ENCODE measurements around the gene TET3. TPM values are rescaled to one million over a fixed set of nuclear protein-coding genes. Genes with fewer than 3 reads are reported as not detected.

Gene TET3
- total RNA-seq, 1 donor from 2014 or later, result 32.8 TPM

DNA sequence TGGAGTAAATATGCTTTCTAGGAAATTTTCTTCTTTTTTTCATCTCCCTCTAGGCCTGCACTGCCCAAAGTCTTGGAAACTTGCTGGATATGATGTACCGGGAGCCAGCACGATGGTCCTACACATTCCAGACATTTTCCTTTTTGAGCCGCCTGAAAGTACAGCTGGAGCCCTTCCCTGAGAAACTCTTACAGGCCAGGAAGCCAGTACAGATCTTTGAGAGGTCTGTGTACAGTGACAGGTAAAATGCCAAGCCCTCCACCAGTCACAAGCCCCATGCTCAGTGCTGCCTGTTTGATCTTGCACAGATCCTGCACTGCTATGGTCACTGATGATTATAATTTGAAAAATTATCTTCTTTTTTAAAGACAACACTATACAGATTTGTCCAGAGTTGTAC, 38.0 kb upstream of the TET3 start:
- Histone ChIP-seq H3K36me3 (ENCODE audit: insufficient read depth, low read length) (peaks cover 21% of the 10 kb centered on the region), H3K4me2 (ENCODE audit: low read length) (no peak overlapping the region), H3K79me2 (ENCODE audit: insufficient read depth, low read length) (peaks cover 32% of the 10 kb centered on the region), H3K4me1 (ENCODE audit: insufficient read depth, low read length) (no peaks in the 10 kb centered on the region), H4K20me1 (ENCODE audit: insufficient read depth, low read length) (peaks cover 88% of the 10 kb centered on the region), H3K27ac (ENCODE audit: low read depth, low read length) (no peak overlapping the region), H3K9me3 (ENCODE audit: insufficient read depth, low read depth, low read length) (no peaks in the 10 kb centered on the region), H3K27me3 (ENCODE audit: insufficient read depth, low read length) (no peaks in the 10 kb centered on the region), H3K4me3 (ENCODE audit: insufficient read depth, low read depth, low read length) (no peak overlapping the region), H2AFZ (ENCODE audit: low read depth, low read length) (no peak overlapping the region), H3K9ac (ENCODE audit: low read length) (no peak overlapping the region)
- Mint-ChIP-seq H3K4me1 (ENCODE audit: low read depth, unreplicated experiment) (peaks cover 12% of the 10 kb centered on the region), H3K9me3 (ENCODE audit: unreplicated experiment) (no peaks in the 10 kb centered on the region), H3K27me3 (ENCODE audit: low read depth, unreplicated experiment) (no peaks in the 10 kb centered on the region), H3K36me3 (ENCODE audit: low read depth, unreplicated experiment) (peaks cover 26% of the 10 kb centered on the region), H3K4me3 (ENCODE audit: unreplicated experiment) (no peak overlapping the region), H3K27ac (ENCODE audit: unreplicated experiment) (peak overlapping the region; percentile 79)
- no peak for TF ChIP-seq EZH2 (IDR thresholded peaks at IDR 0.05; ENCODE audit: insufficient read depth, low read length)
- TF ChIP-seq, protein P1, sequence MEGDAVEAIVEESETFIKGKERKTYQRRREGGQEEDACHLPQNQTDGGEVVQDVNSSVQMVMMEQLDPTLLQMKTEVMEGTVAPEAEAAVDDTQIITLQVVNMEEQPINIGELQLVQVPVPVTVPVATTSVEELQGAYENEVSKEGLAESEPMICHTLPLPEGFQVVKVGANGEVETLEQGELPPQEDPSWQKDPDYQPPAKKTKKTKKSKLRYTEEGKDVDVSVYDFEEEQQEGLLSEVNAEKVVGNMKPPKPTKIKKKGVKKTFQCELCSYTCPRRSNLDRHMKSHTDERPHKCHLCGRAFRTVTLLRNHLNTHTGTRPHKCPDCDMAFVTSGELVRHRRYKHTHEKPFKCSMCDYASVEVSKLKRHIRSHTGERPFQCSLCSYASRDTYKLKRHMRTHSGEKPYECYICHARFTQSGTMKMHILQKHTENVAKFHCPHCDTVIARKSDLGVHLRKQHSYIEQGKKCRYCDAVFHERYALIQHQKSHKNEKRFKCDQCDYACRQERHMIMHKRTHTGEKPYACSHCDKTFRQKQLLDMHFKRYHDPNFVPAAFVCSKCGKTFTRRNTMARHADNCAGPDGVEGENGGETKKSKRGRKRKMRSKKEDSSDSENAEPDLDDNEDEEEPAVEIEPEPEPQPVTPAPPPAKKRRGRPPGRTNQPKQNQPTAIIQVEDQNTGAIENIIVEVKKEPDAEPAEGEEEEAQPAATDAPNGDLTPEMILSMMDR (IDR thresholded peaks at IDR 0.05; ENCODE audit: insufficient read depth, low read depth, low read length), result no peak
- FAIRE-seq (no peak), DNase-seq (ENCODE audit: low read depth) (no peak)

DNA sequence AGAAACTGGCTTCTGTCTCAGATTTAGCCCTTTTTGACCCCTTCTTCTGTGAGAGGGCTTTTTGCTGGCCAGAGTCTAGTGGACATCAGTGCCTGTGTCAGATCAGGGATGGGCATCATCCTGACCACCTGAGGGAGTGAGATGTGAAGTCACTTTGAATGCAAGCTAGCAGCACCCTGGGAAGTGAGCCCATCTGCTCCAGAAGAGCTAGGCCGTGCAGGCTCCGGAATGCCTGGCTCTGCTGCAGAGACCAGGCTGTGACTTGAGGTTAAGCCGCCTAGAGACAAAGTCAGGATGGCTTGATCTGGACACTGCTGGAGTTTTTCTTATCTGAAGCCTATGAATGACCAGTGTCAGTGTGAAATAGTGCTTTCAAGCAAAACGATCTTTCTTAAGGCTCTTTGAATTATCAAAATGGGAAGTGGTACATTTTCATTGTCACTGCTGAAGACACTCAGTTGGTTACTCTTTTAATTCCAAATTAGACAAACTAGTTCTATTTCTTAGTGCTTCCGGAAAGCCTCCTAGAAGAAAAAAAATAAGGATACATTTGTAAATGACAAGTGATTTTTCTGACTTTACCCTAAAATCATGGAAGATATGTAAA, 37.2 kb upstream of the TET3 start:
- DNase-seq (ENCODE audit: low read depth), result no peak
- peaks cover 17% of the 10 kb centered on the region for H3K4me1 Mint-ChIP-seq (ENCODE audit: low read depth, unreplicated experiment)
- H3K36me3 Mint-ChIP-seq (ENCODE audit: low read depth, unreplicated experiment), result peaks cover 33% of the 10 kb centered on the region
- no peak overlapping the region for H3K4me2 ChIP-seq (ENCODE audit: low read length)
- no peak overlapping the region for H3K4me3 Mint-ChIP-seq (ENCODE audit: unreplicated experiment)
- H3K36me3 ChIP-seq (ENCODE audit: insufficient read depth, low read length), result peaks cover 25% of the 10 kb centered on the region
- no peak overlapping the region for H3K9ac ChIP-seq (ENCODE audit: low read length)
- TF ChIP-seq, protein P1 (IDR thresholded peaks at IDR 0.05; ENCODE audit: insufficient read depth, low read depth, low read length), result no peak
- no peak for TF ChIP-seq EZH2 (IDR thresholded peaks at IDR 0.05; ENCODE audit: insufficient read depth, low read length)
- no peak for FAIRE-seq
- no peak overlapping the region for H3K27ac ChIP-seq (ENCODE audit: low read depth, low read length)
- H3K4me3 ChIP-seq (ENCODE audit: insufficient read depth, low read depth, low read length), result no peak overlapping the region
- H3K27me3 ChIP-seq (ENCODE audit: insufficient read depth, low read length), result no peaks in the 10 kb centered on the region
- H2AFZ ChIP-seq (ENCODE audit: low read depth, low read length), result no peak overlapping the region
- H3K27ac Mint-ChIP-seq (ENCODE audit: unreplicated experiment), result peak overlapping the region; percentile 13
- H3K4me1 ChIP-seq (ENCODE audit: insufficient read depth, low read length), result peaks cover 4% of the 10 kb centered on the region
- H3K9me3 Mint-ChIP-seq (ENCODE audit: unreplicated experiment), result peaks cover 2% of the 10 kb centered on the region
- peaks cover 37% of the 10 kb centered on the region for H3K79me2 ChIP-seq (ENCODE audit: insufficient read depth, low read length)
- no peaks in the 10 kb centered on the region for H3K27me3 Mint-ChIP-seq (ENCODE audit: low read depth, unreplicated experiment)
- peaks cover 93% of the 10 kb centered on the region for H4K20me1 ChIP-seq (ENCODE audit: insufficient read depth, low read length)
- no peaks in the 10 kb centered on the region for H3K9me3 ChIP-seq (ENCODE audit: insufficient read depth, low read depth, low read length)

DNA sequence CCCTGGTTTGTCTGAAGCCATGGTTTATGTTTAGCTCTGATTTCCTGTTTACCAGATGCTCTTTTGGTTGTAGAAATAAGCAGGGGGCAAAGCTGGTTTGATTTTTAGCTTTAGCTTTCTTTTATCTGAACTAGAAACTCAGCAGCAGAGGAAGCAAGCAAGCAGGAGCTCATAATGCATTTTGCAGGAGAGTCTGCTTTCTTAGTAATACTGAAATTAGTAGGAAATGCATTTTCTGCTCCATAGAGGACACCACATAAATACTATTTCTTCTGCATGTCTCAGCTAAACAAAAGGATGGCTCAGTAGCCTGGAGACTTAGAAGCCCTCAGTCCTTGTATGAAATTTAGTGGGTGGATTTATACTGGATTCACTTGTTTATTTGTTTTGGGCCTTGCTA, 34.9 kb upstream of the TET3 start:
- Histone ChIP-seq H3K9ac (ENCODE audit: low read length) (no peak overlapping the region), H3K4me1 (ENCODE audit: insufficient read depth, low read length) (peaks cover 5% of the 10 kb centered on the region), H2AFZ (ENCODE audit: low read depth, low read length) (no peak overlapping the region), H4K20me1 (ENCODE audit: insufficient read depth, low read length) (peaks cover 81% of the 10 kb centered on the region), H3K36me3 (ENCODE audit: insufficient read depth, low read length) (peaks cover 36% of the 10 kb centered on the region), H3K4me3 (ENCODE audit: insufficient read depth, low read depth, low read length) (no peak overlapping the region), H3K27ac (ENCODE audit: low read depth, low read length) (no peak overlapping the region), H3K79me2 (ENCODE audit: insufficient read depth, low read length) (peaks cover 18% of the 10 kb centered on the region), H3K27me3 (ENCODE audit: insufficient read depth, low read length) (no peaks in the 10 kb centered on the region), H3K9me3 (ENCODE audit: insufficient read depth, low read depth, low read length) (no peaks in the 10 kb centered on the region), H3K4me2 (ENCODE audit: low read length) (no peak overlapping the region)
- FAIRE-seq (no peak), DNase-seq (ENCODE audit: low read depth) (no peak)
- H3K4me3 Mint-ChIP-seq (ENCODE audit: unreplicated experiment), result no peak overlapping the region
- peaks cover 20% of the 10 kb centered on the region for H3K4me1 Mint-ChIP-seq (ENCODE audit: low read depth, unreplicated experiment)
- peaks cover 32% of the 10 kb centered on the region for H3K36me3 Mint-ChIP-seq (ENCODE audit: low read depth, unreplicated experiment)
- no peak overlapping the region for H3K27ac Mint-ChIP-seq (ENCODE audit: unreplicated experiment)
- H3K27me3 Mint-ChIP-seq (ENCODE audit: low read depth, unreplicated experiment), result no peaks in the 10 kb centered on the region
- peaks cover 2% of the 10 kb centered on the region for H3K9me3 Mint-ChIP-seq (ENCODE audit: unreplicated experiment)
- TF ChIP-seq EZH2 (IDR thresholded peaks at IDR 0.05; ENCODE audit: insufficient read depth, low read length), result no peak
- TF ChIP-seq, protein P1 (IDR thresholded peaks at IDR 0.05; ENCODE audit: insufficient read depth, low read depth, low read length), result no peak
